Vagina (tissue), 2 donors: ENCODE measurements around the gene MS4A4A. TPM values are rescaled to one million over a fixed set of nuclear protein-coding genes. Genes with fewer than 3 reads are reported as not detected.

ENCODE experiments used
- DNase-seq, 2 donors: peaks; one replicate each; pipeline ENCODE4 v3.0.0-alpha.2; 2017; ENCODE audit errors: extremely low spot score in 2 of 2
- H3K27ac ChIP-seq: fragments of 200-600 bp; sonication (generic); one replicate; pipeline ENCODE4 v1.5.1; 2019
- H3K27me3 ChIP-seq: fragments of 200-600 bp; sonication (generic); one replicate; pipeline ENCODE4 v1.5.1; 2019
- H3K36me3 ChIP-seq, 2 donors: fragments of 200-600 bp; sonication (generic); one replicate each; pipeline ENCODE4 v1.5.1; 2017 to 2019
- H3K4me1 ChIP-seq: fragments of 200-600 bp; sonication (generic); one replicate; pipeline ENCODE4 v1.5.1; 2019
- H3K4me3 ChIP-seq, 2 donors: fragments of 200-600 bp; sonication (generic); 1 replicate in 1 of 2; 2 replicates in 1 of 2; pipeline ENCODE4 v1.5.1; 2016 to 2019
- H3K9me3 ChIP-seq: fragments of 200-600 bp; sonication (generic); one replicate; pipeline ENCODE4 v1.5.1; 2019
- CTCF ChIP-seq, 3 experiments: fragments of 450-650 bp in 2 of 3; fragments of 200-600 bp in 1 of 3; sonication (generic) in 1 of 3; IDR thresholded peaks; one replicate each; pipeline ENCODE4 v1.5.1; 2017 to 2019; ENCODE audit warnings: antibody characterized with exemption in 3 of 3, mild to moderate bottlenecking in 2 of 3, moderate library complexity in 2 of 3
- POLR2A ChIP-seq, 2 donors: fragments of 450-650 bp; IDR thresholded peaks; one replicate each; pipeline ENCODE4 v1.6.1; 2017; ENCODE audit warnings: antibody characterized with exemption in 2 of 2, mild to moderate bottlenecking in 2 of 2, moderate library complexity in 2 of 2
- POLR2AphosphoS5 ChIP-seq, 2 donors: sonication (generic); formaldehyde crosslinking; IDR thresholded peaks; one replicate each; pipeline ENCODE4 v1.9.0; 2017; ENCODE audit warnings: antibody characterized with exemption in 2 of 2, mild to moderate bottlenecking in 2 of 2, low read depth in 1 of 2; ENCODE audit not compliant: insufficient read depth in 1 of 2
- intact Hi-C: fragments of 100-400 bp; cut with DNase I; formaldehyde crosslinking; loops from one replicate; pipeline ENCODE4 v1.15.1; 2023
- total RNA-seq: library from RNA; depleted of rRNA; stranded (reverse); fragments of >200 nt; gene quantifications from one replicate; pipeline ENCODE4 v1.2.3, GENCODE V29; 2016

Gene MS4A4A
- total RNA-seq = 10.3 TPM

DNA sequence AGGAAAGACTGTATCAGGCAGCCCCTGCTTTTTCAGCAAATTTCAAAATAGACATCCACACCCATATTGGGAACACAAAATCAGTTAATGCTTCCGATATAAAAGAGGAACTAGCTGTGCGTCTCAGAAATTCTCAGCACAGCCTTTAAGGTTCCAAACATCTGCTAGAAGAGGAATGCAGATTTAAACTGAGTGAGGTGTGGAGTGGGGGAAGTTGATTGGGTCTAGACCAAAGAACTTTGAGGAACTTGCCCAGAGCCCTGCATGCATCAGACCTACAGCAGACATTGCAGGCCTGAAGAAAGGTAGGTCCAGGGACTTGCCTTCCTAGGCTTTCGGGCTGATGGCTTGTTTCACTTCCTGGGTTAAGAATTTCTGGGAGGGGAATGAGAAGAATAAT is at the start of gene MS4A4A:
Gene MS4A4A (plus strand): TSS at position 255 of the 400 bp plus-strand sequence. CDS start 10 bp downstream, at position 265.
- H3K4me1 ChIP-seq = no peaks in the 10 kb centered on the region
- no peaks in the 10 kb centered on the region for H3K27me3 ChIP-seq
- no peaks in the 10 kb centered on the region for H3K36me3 ChIP-seq
- no peaks in the 10 kb centered on the region for H3K9me3 ChIP-seq
- no peak within 1 kb of the TSS for H3K27ac ChIP-seq
- DNase-seq = no peak
- intact Hi-C loops = no loop called here
- TF ChIP-seq POLR2A (IDR thresholded peaks at IDR 0.05) = no peak
- TF ChIP-seq POLR2AphosphoS5 (IDR thresholded peaks at IDR 0.05; ENCODE audit: insufficient read depth in 1 of 2, low read depth in 1 of 2) = no peak
- no peak for TF ChIP-seq CTCF (IDR thresholded peaks at IDR 0.05)
- H3K4me3 ChIP-seq = peak within 1 kb of the TSS in 1 of 2 donors; percentile 13

DNA sequence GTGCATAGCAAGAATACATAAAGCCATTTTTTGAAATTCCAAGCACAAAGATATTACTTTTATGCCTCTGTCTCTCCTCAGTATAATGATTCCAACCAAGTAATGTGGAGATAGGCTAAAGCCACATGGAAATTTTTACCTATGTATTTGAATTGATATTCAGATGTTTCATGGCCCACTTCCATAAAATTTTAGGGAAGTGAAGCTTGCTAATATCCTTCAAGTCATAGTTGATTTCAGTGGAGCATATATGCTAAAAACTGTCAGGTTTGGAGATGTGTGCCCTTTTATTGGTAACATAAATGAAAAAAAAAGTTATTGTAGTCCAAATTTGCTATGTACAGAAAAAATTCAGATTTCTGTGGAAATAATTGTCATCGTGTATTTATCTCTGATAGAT is 49.8 kb upstream of the MS4A4A start:
- no peaks in the 10 kb centered on the region for H3K9me3 ChIP-seq
- no peaks in the 10 kb centered on the region for H3K27me3 ChIP-seq
- no peaks in the 10 kb centered on the region for H3K4me1 ChIP-seq
- no peak for DNase-seq
- H3K36me3 ChIP-seq = no peaks in the 10 kb centered on the region
- H3K4me3 ChIP-seq = no peak overlapping the region
- no peak for TF ChIP-seq POLR2AphosphoS5 (IDR thresholded peaks at IDR 0.05; ENCODE audit: insufficient read depth in 1 of 2, low read depth in 1 of 2)
- H3K27ac ChIP-seq = no peak overlapping the region
- intact Hi-C loops = no loop called here

- DNase-seq = no peak
- H3K27me3 ChIP-seq = no peaks in the 10 kb centered on the region
- TF ChIP-seq POLR2AphosphoS5 (IDR thresholded peaks at IDR 0.05; ENCODE audit: insufficient read depth in 1 of 2, low read depth in 1 of 2) (no peak), CTCF (IDR thresholded peaks at IDR 0.05) (no peak), POLR2A (IDR thresholded peaks at IDR 0.05) (no peak)
- intact Hi-C loops = no loop called here
- H3K36me3 ChIP-seq = no peaks in the 10 kb centered on the region
- no peak overlapping the region for H3K27ac ChIP-seq
- no peak overlapping the region for H3K4me3 ChIP-seq
- H3K4me1 ChIP-seq = no peaks in the 10 kb centered on the region
- H3K9me3 ChIP-seq = no peaks in the 10 kb centered on the region
These were observed 45.1 kb upstream of the MS4A4A start for GRCh38 chr11:60235321-60235720.

GRCh38 chr11:60240662-60241061 is 39.8 kb upstream of the MS4A4A start:
- Histone ChIP-seq H3K4me3 (no peak overlapping the region), H3K36me3 (no peaks in the 10 kb centered on the region), H3K9me3 (no peaks in the 10 kb centered on the region), H3K4me1 (no peaks in the 10 kb centered on the region), H3K27ac (no peak overlapping the region), H3K27me3 (no peaks in the 10 kb centered on the region)
- TF ChIP-seq POLR2AphosphoS5 (IDR thresholded peaks at IDR 0.05; ENCODE audit: insufficient read depth in 1 of 2, low read depth in 1 of 2) (no peak), CTCF (IDR thresholded peaks at IDR 0.05) (no peak), POLR2A (IDR thresholded peaks at IDR 0.05) (no peak)
- DNase-seq = no peak
- intact Hi-C loops = no loop called here

- Histone ChIP-seq H3K27me3 (no peaks in the 10 kb centered on the region), H3K36me3 (no peaks in the 10 kb centered on the region), H3K4me3 (no peak overlapping the region), H3K9me3 (no peaks in the 10 kb centered on the region), H3K4me1 (no peaks in the 10 kb centered on the region), H3K27ac (no peak overlapping the region)
- intact Hi-C loops = no loop called here
- TF ChIP-seq POLR2A (IDR thresholded peaks at IDR 0.05) = no peak
- TF ChIP-seq POLR2AphosphoS5 (IDR thresholded peaks at IDR 0.05; ENCODE audit: insufficient read depth in 1 of 2, low read depth in 1 of 2) = no peak
- TF ChIP-seq CTCF (IDR thresholded peaks at IDR 0.05) = no peak
- no peak for DNase-seq
These were observed 38.7 kb upstream of the MS4A4A start for GRCh38 chr11:60241786-60242185.
